Tibial nerve (tissue), 4 donors: ENCODE data around the gene CEP164. TPM values are rescaled to one million over a fixed set of nuclear protein-coding genes. Genes with fewer than 3 reads are reported as not detected.

Experiments
- DNase-seq, 2 donors: peaks; one replicate each; pipeline ENCODE4 v3.0.0-alpha.2; 2019; ENCODE audit warnings: low spot score in 2 of 2
- H3K27ac ChIP-seq, 4 donors: fragments of 200-600 bp; sonication (generic) in 3 of 4; one replicate each; pipeline ENCODE4 v1.5.1; 2017 to 2019; ENCODE audit warnings: mild to moderate bottlenecking in 1 of 4
- H3K27me3 ChIP-seq, 2 donors: fragments of 200-600 bp; sonication (generic) in 1 of 2; one replicate each; pipeline versions ENCODE4 v1.5.1 to v1.6.0; 2017 to 2019
- H3K36me3 ChIP-seq, 3 donors: fragments of 200-600 bp; sonication (generic); one replicate each; pipeline ENCODE4 v1.5.1; 2018 to 2019
- H3K4me1 ChIP-seq, 4 donors: fragments of 200-600 bp; sonication (generic) in 3 of 4; one replicate each; pipeline ENCODE4 v1.5.1; 2017 to 2019
- H3K4me3 ChIP-seq, 4 donors: fragments of 200-600 bp; sonication (generic) in 3 of 4; one replicate each; pipeline ENCODE4 v1.5.1; 2017 to 2019; ENCODE audit warnings: mild to moderate bottlenecking in 1 of 4, moderate library complexity in 1 of 4
- H3K9me3 ChIP-seq, 4 donors: fragments of 200-600 bp; sonication (generic) in 3 of 4; one replicate each; pipeline ENCODE4 v1.5.1; 2017 to 2019
- EP300 ChIP-seq, 2 donors: sonication (generic); formaldehyde crosslinking; IDR thresholded peaks; one replicate each; pipeline ENCODE4 v1.6.1; 2017; ENCODE audit warnings: antibody characterized with exemption in 2 of 2, mild to moderate bottlenecking in 1 of 2
- POLR2A ChIP-seq, 2 donors: fragments of 450-650 bp; IDR thresholded peaks; one replicate each; pipeline ENCODE4 v1.6.1; 2017; ENCODE audit warnings: antibody characterized with exemption in 2 of 2, mild to moderate bottlenecking in 2 of 2, moderate library complexity in 2 of 2
- WGBS, 2 donors: methylation state at CpG; one replicate each; pipeline ENCODE4 v1.1.5; 2018; 5-methylcytosine and 5-hydroxymethylcytosine counted together
- total RNA-seq, 4 donors: library from RNA; depleted of rRNA; stranded (reverse); fragments of >200 nt; gene quantifications; one replicate each; pipeline ENCODE4 v1.1.0, GENCODE V29; 2016
- TF ChIP-seq, protein P1 (sequence below), 5 experiments: fragments of 200-600 bp in 3 of 5; fragments of 450-650 bp in 2 of 5; sonication (generic) in 3 of 5; IDR thresholded peaks; one replicate each; pipeline ENCODE4 v1.5.1; 2016 to 2019; ENCODE audit warnings: antibody characterized with exemption in 5 of 5, mild to moderate bottlenecking in 3 of 5, moderate library complexity in 2 of 5

Gene CEP164
- total RNA-seq, 4 donors from 2014 or later, result 23.9 to 53.4 (median 39.4) TPM

- no peak for DNase-seq
- TF ChIP-seq, protein P1, sequence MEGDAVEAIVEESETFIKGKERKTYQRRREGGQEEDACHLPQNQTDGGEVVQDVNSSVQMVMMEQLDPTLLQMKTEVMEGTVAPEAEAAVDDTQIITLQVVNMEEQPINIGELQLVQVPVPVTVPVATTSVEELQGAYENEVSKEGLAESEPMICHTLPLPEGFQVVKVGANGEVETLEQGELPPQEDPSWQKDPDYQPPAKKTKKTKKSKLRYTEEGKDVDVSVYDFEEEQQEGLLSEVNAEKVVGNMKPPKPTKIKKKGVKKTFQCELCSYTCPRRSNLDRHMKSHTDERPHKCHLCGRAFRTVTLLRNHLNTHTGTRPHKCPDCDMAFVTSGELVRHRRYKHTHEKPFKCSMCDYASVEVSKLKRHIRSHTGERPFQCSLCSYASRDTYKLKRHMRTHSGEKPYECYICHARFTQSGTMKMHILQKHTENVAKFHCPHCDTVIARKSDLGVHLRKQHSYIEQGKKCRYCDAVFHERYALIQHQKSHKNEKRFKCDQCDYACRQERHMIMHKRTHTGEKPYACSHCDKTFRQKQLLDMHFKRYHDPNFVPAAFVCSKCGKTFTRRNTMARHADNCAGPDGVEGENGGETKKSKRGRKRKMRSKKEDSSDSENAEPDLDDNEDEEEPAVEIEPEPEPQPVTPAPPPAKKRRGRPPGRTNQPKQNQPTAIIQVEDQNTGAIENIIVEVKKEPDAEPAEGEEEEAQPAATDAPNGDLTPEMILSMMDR (IDR thresholded peaks at IDR 0.05), result no peak
- TF ChIP-seq EP300 (IDR thresholded peaks at IDR 0.05) (no peak), POLR2A (IDR thresholded peaks at IDR 0.05) (no peak)
- Histone ChIP-seq H3K36me3 (peaks cover 0 to 82% (median 3%) of the 10 kb centered on the region in 3 donors), H3K4me1 (no peaks in the 10 kb centered on the region), H3K4me3 (no peak overlapping the region), H3K9me3 (no peaks in the 10 kb centered on the region), H3K27me3 (no peaks in the 10 kb centered on the region), H3K27ac (no peak overlapping the region)
- WGBS, 2 donors, result 92 to 96% methylated on average over 3 of the region's 3 CpGs
These were observed 44.7 kb upstream of the CEP164 start for GRCh38 chr11:117282956-117283355.

- Histone ChIP-seq H3K4me3 (no peak overlapping the region), H3K27me3 (no peaks in the 10 kb centered on the region), H3K4me1 (no peaks in the 10 kb centered on the region), H3K36me3 (peaks cover 0 to 93% (median 3%) of the 10 kb centered on the region in 3 donors), H3K9me3 (no peaks in the 10 kb centered on the region), H3K27ac (no peak overlapping the region)
- 95 to 100% methylated on average over 2 of the region's 2 CpGs for WGBS, 2 donors
- no peak for DNase-seq
- no peak for TF ChIP-seq EP300 (IDR thresholded peaks at IDR 0.05)
- TF ChIP-seq, protein P1 (IDR thresholded peaks at IDR 0.05), result no peak
- no peak for TF ChIP-seq POLR2A (IDR thresholded peaks at IDR 0.05)
These were observed 43.6 kb upstream of the CEP164 start for GRCh38 chr11:117284053-117284452.

- DNase-seq, result no peak
- 75 to 81% methylated on average over 2 of the region's 2 CpGs for WGBS, 2 donors
- H3K4me3 ChIP-seq, result no peak overlapping the region
- TF ChIP-seq POLR2A (IDR thresholded peaks at IDR 0.05), result no peak
- TF ChIP-seq EP300 (IDR thresholded peaks at IDR 0.05), result no peak
- TF ChIP-seq, protein P1 (IDR thresholded peaks at IDR 0.05), result no peak
- no peaks in the 10 kb centered on the region for H3K4me1 ChIP-seq
- no peak overlapping the region for H3K27ac ChIP-seq
- H3K36me3 ChIP-seq, result peaks cover 2 to 98% (median 3%) of the 10 kb centered on the region in 3 donors
- no peaks in the 10 kb centered on the region for H3K27me3 ChIP-seq
- no peaks in the 10 kb centered on the region for H3K9me3 ChIP-seq
These were observed 41.1 kb upstream of the CEP164 start for GRCh38 chr11:117286588-117286987.

DNA sequence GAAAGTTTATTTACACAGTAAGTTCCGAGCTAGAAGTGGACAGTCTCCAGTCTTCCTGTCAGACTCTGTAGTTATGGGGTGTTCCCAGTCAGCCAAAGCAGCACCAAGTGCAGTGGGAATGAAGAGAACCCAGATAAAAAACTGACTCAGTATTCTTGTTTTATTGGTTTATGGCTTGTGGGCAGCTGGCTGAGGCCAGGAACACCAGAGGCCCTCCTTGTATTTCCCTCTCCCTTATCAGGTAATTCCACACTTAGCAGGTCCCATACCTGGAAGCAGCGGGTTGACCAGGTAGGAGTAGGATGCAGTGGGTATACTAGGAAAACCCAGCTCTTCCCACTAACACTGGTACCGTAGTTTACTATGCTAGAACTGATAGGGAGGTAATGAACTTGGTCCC lies 40.0 kb upstream of the CEP164 start:
- Histone ChIP-seq H3K9me3 (no peaks in the 10 kb centered on the region), H3K36me3 (peaks cover 2 to 97% (median 3%) of the 10 kb centered on the region in 3 donors), H3K4me3 (no peak overlapping the region), H3K27me3 (no peaks in the 10 kb centered on the region), H3K4me1 (no peaks in the 10 kb centered on the region), H3K27ac (no peak overlapping the region)
- 91 to 92% methylated on average over 3 of the region's 3 CpGs for WGBS, 2 donors
- no peak for TF ChIP-seq POLR2A (IDR thresholded peaks at IDR 0.05)
- no peak for TF ChIP-seq EP300 (IDR thresholded peaks at IDR 0.05)
- TF ChIP-seq, protein P1 (IDR thresholded peaks at IDR 0.05), result no peak
- DNase-seq, result no peak

GRCh38 chr11:117289795-117290194 lies 37.9 kb upstream of the CEP164 start:
- peaks cover 2 to 97% (median 2%) of the 10 kb centered on the region in 3 donors for H3K36me3 ChIP-seq
- no peaks in the 10 kb centered on the region for H3K27me3 ChIP-seq
- TF ChIP-seq POLR2A (IDR thresholded peaks at IDR 0.05), result no peak
- TF ChIP-seq, protein P1 (IDR thresholded peaks at IDR 0.05), result no peak
- TF ChIP-seq EP300 (IDR thresholded peaks at IDR 0.05), result no peak
- H3K4me3 ChIP-seq, result no peak overlapping the region
- no peaks in the 10 kb centered on the region for H3K4me1 ChIP-seq
- 100% methylated on average over 1 of the region's 1 CpG for WGBS, 2 donors
- no peaks in the 10 kb centered on the region for H3K9me3 ChIP-seq
- DNase-seq, result no peak
- no peak overlapping the region for H3K27ac ChIP-seq
